ENCODE data around the gene PCDHA11. TPM values are rescaled to one million over a fixed set of nuclear protein-coding genes. Genes with fewer than 3 reads are reported as not detected.
"Not testable (repeated sequence)": the region's sequence is repeated elsewhere in the genome, so short reads cannot be mapped to it uniquely, and the experiment has no call there.

The PCDHA11 gene
- polyA plus RNA-seq, 4 donors: 0.17 to 0.38 (median 0.24) TPM

GRCh38 chr5:140849831-140850634, 18.7 kb upstream of the PCDHA11 start:
- DNase-seq (ENCODE audit: low read depth in 4 of 4, low spot score in 3 of 4): not testable (repeated sequence)

GRCh38 chr5:140855772-140856674, 12.7 kb upstream of the PCDHA11 start, which contains the start of gene PCDHA10:
Gene PCDHA10, plus strand, starts transcription at chr5:140855897. Its CDS starts 152 bp downstream, at chr5:140856049.
- DNase-seq (ENCODE audit: low read depth in 4 of 4, low spot score in 3 of 4): no peak

- no peak for DNase-seq (ENCODE audit: low read depth in 4 of 4, low spot score in 3 of 4)
Observed at GRCh38 chr5:140857177-140857986, 11.4 kb upstream of the PCDHA11 start.

GRCh38 chr5:140857987-140858240, 10.8 kb upstream of the PCDHA11 start:
- DNase-seq (ENCODE audit: low read depth in 4 of 4, low spot score in 3 of 4): no peak

- DNase-seq (ENCODE audit: low read depth in 4 of 4, low spot score in 3 of 4): no peak
Observed at GRCh38 chr5:140862441-140863295, 6.1 kb upstream of the PCDHA11 start.

- DNase-seq (ENCODE audit: low read depth in 4 of 4, low spot score in 3 of 4): no peak
Observed at GRCh38 chr5:140869555-140869886, 764 bp downstream of the PCDHA11 start.

GRCh38 chr5:140870221-140871201, 1.8 kb downstream of the PCDHA11 start:
- DNase-seq (ENCODE audit: low read depth in 4 of 4, low spot score in 3 of 4): no peak

- no peak for DNase-seq (ENCODE audit: low read depth in 4 of 4, low spot score in 3 of 4)
Observed at GRCh38 chr5:140875085-140876065, 6.6 kb downstream of the PCDHA11 start, which contains the start of gene PCDHA12. Gene PCDHA12, plus strand, starts transcription at chr5:140875308. Its CDS starts 165 bp downstream, at chr5:140875473.

- DNase-seq (ENCODE audit: low read depth in 4 of 4, low spot score in 3 of 4): not testable (repeated sequence)
Observed at GRCh38 chr5:140876541-140877261, 7.9 kb downstream of the PCDHA11 start.

- no peak for DNase-seq (ENCODE audit: low read depth in 4 of 4, low spot score in 3 of 4)
Observed at GRCh38 chr5:140877262-140877581, 8.5 kb downstream of the PCDHA11 start.

- no peak for DNase-seq (ENCODE audit: low read depth in 4 of 4, low spot score in 3 of 4)
Observed at GRCh38 chr5:140881889-140882590, 13.3 kb downstream of the PCDHA11 start, which contains the start of gene PCDHA13. Gene PCDHA13, plus strand, starts transcription at chr5:140882124. Its CDS starts 145 bp downstream, at chr5:140882269.

- no peak for DNase-seq (ENCODE audit: low read depth in 4 of 4, low spot score in 3 of 4)
Observed at GRCh38 chr5:140882591-140882899, 13.8 kb downstream of the PCDHA11 start.

- DNase-seq (ENCODE audit: low read depth in 4 of 4, low spot score in 3 of 4): no peak
Observed at GRCh38 chr5:140883373-140883772, 14.6 kb downstream of the PCDHA11 start.

- no peak for DNase-seq (ENCODE audit: low read depth in 4 of 4, low spot score in 3 of 4)
Observed at GRCh38 chr5:140883927-140884697, 15.4 kb downstream of the PCDHA11 start.

- DNase-seq (ENCODE audit: low read depth in 4 of 4, low spot score in 3 of 4): no peak
Observed at GRCh38 chr5:140916325-140916724, 47.6 kb downstream of the PCDHA11 start.
